Duodenal mucosa (tissue), 2 donors: ENCODE measurements around the gene RAP1GAP.

Source experiments
- H3K27ac ChIP-seq: one replicate; pipeline ENCODE4 v1.7.0; 2013; ENCODE audit warnings: low read depth, low read length
- H3K27me3 ChIP-seq, 2 donors: one replicate each; pipeline ENCODE4 v1.7.0; 2013; ENCODE audit warnings: low read length in 2 of 2, control low read depth in 1 of 2; ENCODE audit not compliant: insufficient read depth in 2 of 2, control insufficient read depth in 1 of 2
- H3K36me3 ChIP-seq, 2 donors: one replicate each; pipeline ENCODE4 v1.7.0; 2013; ENCODE audit warnings: low read length in 2 of 2, control low read depth in 1 of 2; ENCODE audit not compliant: insufficient read depth in 2 of 2, control insufficient read depth in 1 of 2
- H3K4me1 ChIP-seq, 2 donors: one replicate each; pipeline ENCODE4 v1.7.0; 2013; ENCODE audit warnings: low read length in 2 of 2, control low read depth in 1 of 2; ENCODE audit not compliant: insufficient read depth in 2 of 2, control insufficient read depth in 1 of 2
- H3K4me3 ChIP-seq, 2 donors: one replicate each; pipeline ENCODE4 v1.7.0; 2013; ENCODE audit warnings: low read length in 2 of 2, low read depth in 1 of 2
- H3K9ac ChIP-seq, 2 donors: one replicate each; pipeline ENCODE4 v1.7.0; 2013; ENCODE audit warnings: low read length in 2 of 2, low read depth in 1 of 2
- H3K9me3 ChIP-seq, 2 donors: one replicate each; pipeline ENCODE4 v1.7.0; 2013; ENCODE audit warnings: low read length in 2 of 2, control low read depth in 1 of 2; ENCODE audit not compliant: control insufficient read depth in 1 of 2

Gene RAP1GAP

DNA sequence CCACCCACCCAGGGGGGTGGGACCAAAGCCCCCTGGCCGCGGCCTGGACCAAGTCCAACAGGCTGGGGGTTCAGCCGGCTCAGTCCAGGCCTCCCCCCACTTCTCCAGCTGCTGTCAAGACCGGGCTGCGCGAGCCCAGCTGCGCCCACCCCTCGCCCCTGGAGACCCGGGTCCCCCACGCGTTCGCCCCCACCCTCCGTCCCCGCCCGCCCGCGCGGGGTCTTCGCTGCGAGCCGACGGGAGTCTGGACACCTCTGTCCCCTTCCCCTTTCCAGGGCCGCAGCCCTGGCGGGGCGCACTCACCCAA lies 253 bp downstream of the RAP1GAP start:
- Histone ChIP-seq H3K9ac (no peak overlapping the region), H3K27ac (no peak overlapping the region), H3K4me1 (peaks cover 16 to 27% of the 10 kb centered on the region in 2 donors), H3K27me3 (peaks cover 20 to 54% of the 10 kb centered on the region in 2 donors), H3K36me3 (no peaks in the 10 kb centered on the region), H3K4me3 (peak overlapping the region; percentile 59 to 64), H3K9me3 (no peaks in the 10 kb centered on the region)

DNA sequence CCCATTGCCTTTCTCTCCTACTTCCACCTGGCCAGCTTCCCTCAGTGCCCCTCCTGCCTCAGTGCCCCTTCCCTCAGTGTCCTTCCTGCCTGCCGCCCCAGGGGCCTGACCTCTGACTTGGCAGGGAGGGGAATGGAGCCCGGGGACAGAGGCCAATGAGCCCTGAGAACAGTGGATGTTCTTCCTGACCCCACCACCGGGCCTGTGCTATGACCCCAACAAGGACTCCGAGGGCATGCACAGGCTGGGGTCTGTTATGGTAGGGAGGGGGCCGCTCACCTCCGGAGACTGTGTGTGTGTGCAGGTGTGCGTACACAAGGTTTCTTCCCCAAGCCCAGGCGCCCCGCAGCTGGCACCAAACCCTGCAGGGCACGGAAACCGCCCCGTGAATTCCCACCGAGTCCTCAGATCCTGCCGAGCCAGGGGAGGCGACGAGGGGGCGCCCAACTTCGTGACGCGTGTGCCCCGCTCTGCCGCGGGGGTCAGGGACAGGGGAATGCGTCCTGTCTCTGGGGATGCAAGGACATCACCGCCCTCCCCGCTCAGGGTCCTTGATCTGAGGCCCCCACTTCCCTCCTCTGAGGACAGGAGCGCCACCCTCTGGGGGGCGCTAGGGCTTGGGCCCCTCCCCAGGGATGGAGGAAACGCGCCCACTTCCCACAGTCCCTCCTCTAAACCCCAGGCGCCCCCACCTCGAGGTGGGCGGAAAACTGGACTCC lies 766 bp downstream of the RAP1GAP start:
- Histone ChIP-seq H3K9ac (no peak overlapping the region), H3K9me3 (no peaks in the 10 kb centered on the region), H3K27me3 (peaks cover 20 to 54% of the 10 kb centered on the region in 2 donors), H3K27ac (no peak overlapping the region), H3K4me1 (peaks cover 16 to 23% of the 10 kb centered on the region in 2 donors), H3K4me3 (peak overlapping the region in 1 of 2 donors; percentile 64), H3K36me3 (no peaks in the 10 kb centered on the region)

DNA sequence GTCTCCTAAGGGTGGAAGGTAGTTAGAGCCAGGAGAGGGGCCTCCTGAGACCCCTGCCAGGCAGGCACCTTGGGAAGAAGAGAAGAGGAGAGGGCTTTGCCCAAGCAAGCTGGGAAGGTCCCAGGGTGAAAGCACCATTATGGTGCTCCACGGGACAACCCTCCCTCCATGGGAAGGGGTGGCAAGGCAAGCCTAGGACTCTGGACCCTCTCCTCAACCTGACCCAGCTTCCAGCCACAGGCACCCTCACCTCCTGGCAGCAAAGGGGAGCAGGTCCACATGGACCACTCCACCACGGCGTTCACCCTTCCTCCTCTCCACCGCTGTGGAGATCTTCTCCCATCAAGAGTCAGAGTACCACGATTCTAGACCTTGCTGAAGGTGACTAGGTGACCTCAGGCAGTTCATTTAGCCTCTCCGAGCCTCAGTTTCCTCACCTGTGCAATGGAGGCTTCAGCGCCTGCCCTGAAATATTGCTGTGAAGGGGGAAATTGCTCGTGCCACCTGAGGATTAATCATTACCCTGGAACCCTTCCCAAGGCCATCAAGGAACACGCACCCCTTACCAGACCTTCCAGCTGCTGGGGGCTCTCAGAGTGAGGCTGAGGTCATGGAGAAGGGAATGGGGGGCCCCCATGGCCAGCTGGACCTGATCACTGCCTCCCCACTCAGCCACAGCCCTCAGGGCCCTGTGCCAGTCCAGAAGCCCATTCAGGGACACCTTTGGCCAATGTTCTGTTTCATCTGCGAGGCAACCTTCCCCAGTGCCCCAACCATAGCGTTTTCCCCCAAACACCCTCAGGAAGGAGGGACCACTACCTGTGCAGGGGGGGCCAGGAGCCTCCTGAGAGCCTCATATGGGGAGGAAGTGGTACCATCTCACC lies 1.6 kb downstream of the RAP1GAP start:
- Histone ChIP-seq H3K27ac (no peak overlapping the region), H3K27me3 (peaks cover 20 to 54% of the 10 kb centered on the region in 2 donors), H3K36me3 (no peaks in the 10 kb centered on the region), H3K9me3 (no peaks in the 10 kb centered on the region), H3K4me3 (no peak overlapping the region), H3K4me1 (peaks cover 10 to 20% of the 10 kb centered on the region in 2 donors), H3K9ac (no peak overlapping the region)

DNA sequence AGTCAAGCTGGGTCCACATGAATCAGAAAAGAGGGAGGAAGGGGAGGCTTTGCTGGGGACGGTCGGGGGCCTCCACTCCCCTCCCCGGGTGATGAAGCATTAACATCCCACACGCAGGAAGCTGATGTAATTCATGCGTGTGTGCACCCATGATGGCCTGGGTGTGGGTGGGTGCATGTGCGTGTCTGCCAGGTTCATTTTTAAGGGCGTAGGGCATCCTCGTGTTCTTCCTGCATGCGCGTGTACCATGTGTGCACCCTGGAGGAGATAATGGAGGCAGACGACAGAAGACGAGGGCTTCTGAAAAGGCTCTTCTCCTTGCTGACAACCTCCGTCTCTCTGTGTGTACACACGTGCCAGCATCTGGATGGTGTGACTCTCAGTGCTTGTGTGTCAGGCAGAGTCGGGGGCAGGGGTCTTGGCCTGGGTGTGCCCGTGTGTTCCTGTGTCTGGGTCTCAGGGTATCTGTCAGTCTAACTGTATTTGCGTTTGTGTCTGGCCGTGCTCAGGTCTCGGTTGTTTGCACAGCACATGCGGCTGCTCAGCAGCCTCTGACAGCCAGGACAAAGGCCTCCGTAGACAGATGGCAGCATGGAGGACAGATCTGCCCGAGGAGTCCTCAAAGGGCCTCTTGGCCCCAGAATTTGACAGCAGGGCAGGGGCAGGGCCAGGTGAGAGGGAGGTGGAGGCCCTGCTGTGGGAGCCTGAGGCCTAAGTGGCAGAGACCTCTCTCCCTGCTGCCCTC lies 2.4 kb downstream of the RAP1GAP start:
- Histone ChIP-seq H3K4me1 (peaks cover 10 to 20% of the 10 kb centered on the region in 2 donors), H3K27me3 (peaks cover 20 to 54% of the 10 kb centered on the region in 2 donors), H3K27ac (no peak overlapping the region), H3K9ac (no peak overlapping the region), H3K9me3 (no peaks in the 10 kb centered on the region), H3K4me3 (no peak overlapping the region), H3K36me3 (no peaks in the 10 kb centered on the region)

DNA sequence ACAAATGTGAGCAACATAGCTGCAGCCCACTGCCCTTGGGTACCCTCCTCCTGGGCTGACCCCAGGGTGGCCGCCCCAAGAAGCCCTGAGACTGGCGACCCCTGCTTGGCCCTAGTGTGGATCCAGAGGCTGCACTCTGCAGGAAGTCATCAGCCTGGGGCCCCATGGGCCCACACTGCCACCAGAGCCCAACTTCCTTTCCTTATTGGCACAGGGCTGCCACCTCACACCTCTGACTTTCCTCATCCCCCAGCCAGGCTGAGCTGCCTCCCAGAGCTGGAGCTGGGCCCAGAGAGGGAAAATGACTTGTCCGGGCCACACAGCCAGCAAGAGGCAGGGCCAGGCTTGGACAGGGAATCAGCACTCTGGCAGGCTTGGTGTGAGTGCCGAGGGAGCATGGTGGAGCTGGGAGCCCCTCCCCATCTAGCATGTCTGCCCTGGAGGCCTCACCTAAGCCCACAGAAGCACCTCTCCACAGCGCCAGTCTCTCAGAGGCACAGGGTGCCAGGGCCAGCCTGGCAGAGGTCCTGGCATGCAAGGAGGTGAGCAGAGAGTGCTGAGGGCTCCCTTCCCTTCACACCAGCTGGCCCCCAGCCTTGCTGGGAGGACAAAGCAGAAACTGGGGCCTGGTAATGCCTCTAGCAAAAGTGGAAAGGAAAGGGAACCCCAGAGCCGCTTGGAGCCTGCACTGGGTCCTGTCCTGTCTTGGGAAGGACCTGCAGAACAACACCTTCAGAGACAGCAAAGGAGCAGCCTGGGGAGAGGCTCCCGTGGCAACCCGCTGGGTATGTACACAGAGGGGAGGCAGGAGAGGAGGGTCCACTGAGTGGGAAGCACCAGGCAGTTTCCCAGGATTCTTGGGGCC lies 3.2 kb downstream of the RAP1GAP start:
- Histone ChIP-seq H3K36me3 (no peaks in the 10 kb centered on the region), H3K4me3 (no peak overlapping the region), H3K9ac (no peak overlapping the region), H3K9me3 (no peaks in the 10 kb centered on the region), H3K27me3 (peaks cover 18 to 49% of the 10 kb centered on the region in 2 donors), H3K4me1 (peaks cover 10 to 20% of the 10 kb centered on the region in 2 donors), H3K27ac (no peak overlapping the region)

DNA sequence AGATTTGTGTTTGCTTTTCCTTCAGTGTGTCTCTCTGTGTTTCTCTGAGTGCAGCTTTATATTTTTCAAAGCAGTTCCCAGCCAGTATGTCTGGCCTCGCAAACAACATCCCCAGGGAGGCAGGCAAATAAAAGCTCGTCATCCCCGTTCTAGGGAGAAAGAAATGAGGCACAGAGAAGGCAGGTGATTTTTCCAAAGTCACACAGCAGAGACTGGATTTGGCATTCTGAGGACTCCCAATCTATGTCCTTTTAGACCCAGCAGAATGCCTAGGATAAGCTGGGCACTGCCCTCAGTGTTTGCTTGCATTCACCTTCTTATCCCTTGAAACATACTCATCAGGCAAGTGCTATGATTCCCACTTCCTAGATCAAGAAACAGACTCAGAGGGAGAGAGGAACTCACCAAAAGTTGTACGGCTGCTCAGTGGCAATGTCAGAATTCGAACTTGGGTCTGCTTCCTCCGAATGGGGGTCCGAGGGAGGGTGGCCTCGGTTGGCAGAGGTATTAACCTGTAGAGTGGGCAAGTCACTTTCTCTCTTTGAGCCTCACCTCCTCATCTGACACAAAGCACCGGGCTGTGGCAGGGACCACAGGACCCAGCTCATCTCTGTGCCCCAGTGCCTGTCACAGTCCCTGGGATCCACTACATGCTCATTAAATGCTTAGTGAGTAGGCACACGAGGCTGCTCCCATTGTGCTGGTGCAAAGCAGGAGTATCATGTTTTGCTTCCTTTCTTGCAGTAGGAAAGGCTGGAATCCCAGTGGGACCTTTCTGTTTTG lies 4.2 kb downstream of the RAP1GAP start:
- H3K27me3 ChIP-seq: peaks cover 17 to 45% of the 10 kb centered on the region in 2 donors
- H3K36me3 ChIP-seq: no peaks in the 10 kb centered on the region
- peaks cover 8 to 15% of the 10 kb centered on the region in 2 donors for H3K4me1 ChIP-seq
- H3K4me3 ChIP-seq: no peak overlapping the region
- no peak overlapping the region for H3K27ac ChIP-seq
- H3K9ac ChIP-seq: no peak overlapping the region
- no peaks in the 10 kb centered on the region for H3K9me3 ChIP-seq

DNA sequence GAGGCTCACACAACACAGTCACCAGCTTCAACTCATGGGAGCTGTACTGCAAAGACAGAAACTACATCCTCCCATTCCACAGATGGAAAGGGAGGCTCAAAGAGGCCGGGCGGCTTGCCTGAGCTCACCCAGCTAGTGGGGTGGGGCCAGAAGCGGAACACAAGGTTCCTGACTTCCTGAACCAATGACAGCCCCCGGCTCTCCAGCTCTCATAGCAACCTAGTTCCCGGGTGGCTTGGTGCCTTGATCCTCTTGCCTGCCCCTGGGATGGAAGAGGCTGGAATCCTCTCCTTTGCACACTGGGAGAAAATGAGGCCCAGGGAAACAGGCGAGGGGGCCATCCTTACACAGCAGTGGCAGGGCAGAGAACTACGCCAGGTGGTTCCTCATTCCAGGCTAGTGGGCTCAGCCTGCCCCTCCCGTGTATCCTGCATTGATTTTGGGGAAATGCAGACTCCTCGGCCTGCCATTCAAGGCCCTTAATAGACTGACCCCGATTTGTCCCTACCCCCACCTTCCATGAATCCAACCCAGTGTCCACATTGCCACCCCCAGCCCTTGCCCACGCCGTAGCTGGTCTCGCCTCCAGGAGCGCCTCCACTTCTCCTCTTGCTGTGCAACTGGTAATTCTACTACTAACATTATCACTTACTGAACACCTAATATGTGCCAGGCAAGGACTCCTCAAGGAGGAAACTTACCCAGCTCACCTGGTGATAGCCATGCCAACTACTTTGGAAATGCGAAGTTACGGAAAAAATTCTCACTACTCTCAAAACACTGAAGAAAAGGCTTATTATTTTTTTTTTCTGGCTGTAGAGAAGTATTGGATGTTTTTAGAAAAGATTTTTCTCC lies 5.0 kb downstream of the RAP1GAP start:
- H3K4me1 ChIP-seq: peaks cover 5 to 8% of the 10 kb centered on the region in 2 donors
- H3K4me3 ChIP-seq: no peak overlapping the region
- H3K27ac ChIP-seq: no peak overlapping the region
- no peaks in the 10 kb centered on the region for H3K9me3 ChIP-seq
- no peaks in the 10 kb centered on the region for H3K36me3 ChIP-seq
- H3K27me3 ChIP-seq: peaks cover 17 to 45% of the 10 kb centered on the region in 2 donors
- no peak overlapping the region for H3K9ac ChIP-seq

DNA sequence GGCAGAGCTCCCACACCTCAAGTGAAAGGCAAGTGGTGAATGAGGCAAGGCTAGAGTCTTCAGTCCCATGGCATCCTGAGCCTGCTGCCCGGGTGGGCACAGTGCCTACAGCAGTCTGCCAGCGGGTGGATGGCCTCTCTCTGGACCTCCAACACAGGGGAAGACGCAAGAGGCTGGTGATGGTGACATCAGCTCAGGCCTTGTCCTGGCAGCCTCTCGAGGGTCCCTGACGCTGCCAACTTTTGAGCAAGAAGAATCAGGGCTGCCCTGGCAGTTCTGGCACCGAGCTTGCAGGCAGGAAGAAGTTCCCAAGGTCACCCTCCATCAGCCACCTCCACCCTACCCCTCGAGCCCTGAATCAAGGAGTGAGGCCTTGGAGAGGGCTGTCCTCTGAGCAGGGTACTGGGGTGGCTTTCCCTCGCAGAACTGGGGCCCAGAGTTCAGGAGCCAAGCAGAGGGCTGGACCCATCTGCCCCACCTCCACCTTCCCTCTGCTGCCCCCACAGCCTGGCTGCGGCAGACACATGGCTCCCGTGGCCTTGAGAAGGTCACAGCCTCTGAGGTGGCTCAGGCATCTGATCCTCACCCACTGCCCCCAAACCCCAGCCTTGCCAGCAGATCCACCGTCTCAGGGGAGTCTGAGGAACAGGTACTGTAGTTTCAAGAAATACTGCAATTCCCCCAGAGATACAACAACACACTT lies 5.8 kb downstream of the RAP1GAP start:
- H3K4me3 ChIP-seq: no peak overlapping the region
- peaks cover 0 to 3% of the 10 kb centered on the region in 2 donors for H3K4me1 ChIP-seq
- no peak overlapping the region for H3K9ac ChIP-seq
- no peak overlapping the region for H3K27ac ChIP-seq
- H3K27me3 ChIP-seq: peaks cover 12 to 40% of the 10 kb centered on the region in 2 donors
- no peaks in the 10 kb centered on the region for H3K36me3 ChIP-seq
- no peaks in the 10 kb centered on the region for H3K9me3 ChIP-seq
